Activated CD8-positive, alpha-beta T cell treated with anti-CD3 and anti-CD28 coated beads, Interleukin-2, amount 10 ng/mL, durations not matched to agents 7 days and 5 days (primary cell): ENCODE results near the gene BTF3L4. TPM values are rescaled to one million over a fixed set of nuclear protein-coding genes. Genes with fewer than 3 reads are reported as not detected.
"Not testable (repeated sequence)": the region's sequence is repeated elsewhere in the genome, so short reads cannot be mapped to it uniquely, and the experiment has no call there.

ENCODE experiments used
- ATAC-seq: fragments of 150-1000 bp; cut with Tn5 transposase; one replicate; pipeline ENCODE4 v1.10.0; 2021; ENCODE audit warnings: moderate library complexity
- CTCF ChIA-PET: fragments of 350-600 bp; sonication (Branson Sonifier 250); formaldehyde crosslinking; loops from one replicate; lab custom pipeline; 2021; ENCODE audit warnings: antibody characterized with exemption; lab: Charles Lee
- POLR2A ChIA-PET: fragments of 350-600 bp; sonication (Branson Sonifier 250); formaldehyde crosslinking; loops from one replicate; lab custom pipeline; 2021; ENCODE audit warnings: antibody characterized with exemption; lab: Charles Lee
- DNase-seq: peaks from one replicate; pipeline ENCODE4 v3.0.0-alpha.2; 2020
- H3K27ac Mint-ChIP-seq: one replicate; pipeline ENCODE4 v1.8.0; 2021; ENCODE audit warnings: mild to moderate bottlenecking, mixed read lengths
- H3K27me3 Mint-ChIP-seq: one replicate; pipeline ENCODE4 v1.8.0; 2021; ENCODE audit warnings: low read depth, mixed read lengths
- H3K36me3 Mint-ChIP-seq: one replicate; pipeline ENCODE4 v1.8.0; 2021; ENCODE audit warnings: low read depth, mixed read lengths
- H3K4me1 Mint-ChIP-seq: one replicate; pipeline ENCODE4 v1.8.0; 2021; ENCODE audit warnings: low read depth, mixed read lengths
- H3K4me3 Mint-ChIP-seq: one replicate; pipeline ENCODE4 v1.8.0; 2021; ENCODE audit warnings: mild to moderate bottlenecking, mixed read lengths
- H3K9me3 Mint-ChIP-seq: one replicate; pipeline ENCODE4 v1.8.0; 2022; ENCODE audit warnings: mixed read lengths; ENCODE audit not compliant: insufficient read depth
- total RNA-seq, 2 experiments: library from RNA; stranded (reverse); gene quantifications; one replicate each; pipeline ENCODE4 v1.2.3, GENCODE V29; 2021

Gene BTF3L4
- total RNA-seq, 2 experiments from 2014 or later, result 34.5 to 37.1 TPM

- no peaks in the 10 kb centered on the region for H3K9me3 Mint-ChIP-seq
- H3K27ac Mint-ChIP-seq, result peak overlapping the region; percentile 96
- H3K4me3 Mint-ChIP-seq, result peak overlapping the region; percentile 95
- ChIA-PET CTCF (no interaction called here), POLR2A (interaction anchor here (0.8 to 2.4 kb wide), 5 partner anchors 8 to 347 kb away, joined by 3 to 19 read pairs (median 4); partner anchors contain the start of genes KTI12, ORC1 and PRPF38A)
- ATAC-seq, result no peak
- H3K4me1 Mint-ChIP-seq, result peaks cover 50% of the 10 kb centered on the region
- DNase-seq, result no peak
- H3K36me3 Mint-ChIP-seq, result peaks cover 31% of the 10 kb centered on the region
- H3K27me3 Mint-ChIP-seq, result no peaks in the 10 kb centered on the region
Observed at GRCh38 chr1:52056937-52057231, 789 bp downstream of the BTF3L4 start.

GRCh38 chr1:52057255-52057654, 1.2 kb downstream of the BTF3L4 start:
- Mint-ChIP-seq H3K27me3 (no peaks in the 10 kb centered on the region), H3K36me3 (peaks cover 28% of the 10 kb centered on the region), H3K27ac (peak overlapping the region; percentile 96), H3K4me3 (peak overlapping the region; percentile 95), H3K9me3 (no peaks in the 10 kb centered on the region), H3K4me1 (peaks cover 47% of the 10 kb centered on the region)
- ChIA-PET POLR2A (interaction anchor here (0.8 to 1.0 kb wide), 2 partner anchors 178 to 347 kb away, joined by 3 to 5 read pairs; partner anchors contain the start of genes ORC1 and PRPF38A), CTCF (no interaction called here)
- DNase-seq (no peak), ATAC-seq (no peak)

DNA sequence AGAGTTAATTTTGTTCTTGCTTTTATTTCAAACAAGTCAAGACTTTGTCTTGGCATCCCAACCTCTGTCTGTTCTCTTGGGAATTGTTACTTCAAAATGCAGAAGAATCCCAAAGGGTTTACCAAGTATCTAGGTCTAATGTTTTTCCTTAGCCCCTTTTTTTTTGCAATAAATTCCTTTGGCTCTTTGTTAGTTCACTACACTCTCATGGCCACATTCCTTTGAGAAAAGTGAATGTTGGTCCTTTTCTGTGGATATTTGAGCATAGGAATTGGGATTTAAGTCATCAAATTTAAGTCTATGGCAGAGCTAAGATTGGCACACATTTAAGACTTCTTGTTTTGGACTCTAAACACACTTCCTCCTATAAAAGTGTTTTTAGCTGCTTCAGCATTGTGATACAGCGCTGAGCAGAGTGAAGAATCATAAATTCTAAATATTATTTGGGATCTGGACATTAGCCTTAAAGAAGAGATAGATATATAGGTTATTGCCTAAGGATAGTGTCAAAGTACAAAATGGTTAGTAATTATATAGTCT, 1.9 kb downstream of the BTF3L4 start:
- Mint-ChIP-seq H3K4me1 (peaks cover 42% of the 10 kb centered on the region), H3K27me3 (no peaks in the 10 kb centered on the region), H3K27ac (no peak overlapping the region), H3K36me3 (peaks cover 29% of the 10 kb centered on the region), H3K9me3 (no peaks in the 10 kb centered on the region), H3K4me3 (peak overlapping the region; percentile 95)
- DNase-seq, result no peak
- ChIA-PET CTCF (no interaction called here), POLR2A (no interaction called here)
- ATAC-seq, result no peak

DNA sequence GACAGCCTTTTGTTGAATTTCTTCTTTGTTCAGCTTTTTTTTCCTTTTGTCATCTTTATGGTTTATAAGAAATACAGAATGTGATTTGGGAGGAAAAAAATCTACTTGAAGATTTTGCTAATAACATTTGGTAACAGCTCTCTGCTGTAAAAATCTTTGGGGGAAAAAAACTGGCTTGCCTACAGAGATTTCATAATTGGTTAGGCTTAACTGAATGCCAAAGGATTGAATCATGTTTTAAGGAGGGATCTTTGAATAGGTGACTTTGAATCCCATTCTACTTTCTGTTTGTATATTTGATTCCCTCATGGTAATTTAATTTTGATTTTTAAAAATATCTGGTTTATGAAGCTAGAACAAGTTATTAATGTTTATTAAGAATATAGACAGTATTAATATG, 3.2 kb downstream of the BTF3L4 start:
- H3K4me3 Mint-ChIP-seq, result no peak overlapping the region
- peaks cover 33% of the 10 kb centered on the region for H3K4me1 Mint-ChIP-seq
- DNase-seq (no peak), ATAC-seq (no peak)
- ChIA-PET CTCF (no interaction called here), POLR2A (no interaction called here)
- no peaks in the 10 kb centered on the region for H3K9me3 Mint-ChIP-seq
- H3K27me3 Mint-ChIP-seq, result no peaks in the 10 kb centered on the region
- no peak overlapping the region for H3K27ac Mint-ChIP-seq
- H3K36me3 Mint-ChIP-seq, result peaks cover 38% of the 10 kb centered on the region

- ATAC-seq (no peak), DNase-seq (no peak)
- ChIA-PET POLR2A (no interaction called here), CTCF (no interaction called here)
- no peak overlapping the region for H3K4me3 Mint-ChIP-seq
- no peaks in the 10 kb centered on the region for H3K27me3 Mint-ChIP-seq
- no peaks in the 10 kb centered on the region for H3K9me3 Mint-ChIP-seq
- no peak overlapping the region for H3K27ac Mint-ChIP-seq
- peaks cover 41% of the 10 kb centered on the region for H3K36me3 Mint-ChIP-seq
- peaks cover 32% of the 10 kb centered on the region for H3K4me1 Mint-ChIP-seq
Observed at GRCh38 chr1:52059888-52060287, 3.8 kb downstream of the BTF3L4 start.

- Mint-ChIP-seq H3K27ac (no peak overlapping the region), H3K4me3 (no peak overlapping the region), H3K36me3 (peaks cover 45% of the 10 kb centered on the region), H3K27me3 (no peaks in the 10 kb centered on the region), H3K9me3 (no peaks in the 10 kb centered on the region), H3K4me1 (peaks cover 32% of the 10 kb centered on the region)
- DNase-seq (no peak), ATAC-seq (no peak)
- ChIA-PET POLR2A (interaction anchor here (0.6 kb wide), 1 partner anchor 44 kb away, joined by 3 read pairs; no protein-coding TSS in a partner anchor), CTCF (no interaction called here)
Observed at GRCh38 chr1:52060822-52061221, 4.7 kb downstream of the BTF3L4 start.

DNA sequence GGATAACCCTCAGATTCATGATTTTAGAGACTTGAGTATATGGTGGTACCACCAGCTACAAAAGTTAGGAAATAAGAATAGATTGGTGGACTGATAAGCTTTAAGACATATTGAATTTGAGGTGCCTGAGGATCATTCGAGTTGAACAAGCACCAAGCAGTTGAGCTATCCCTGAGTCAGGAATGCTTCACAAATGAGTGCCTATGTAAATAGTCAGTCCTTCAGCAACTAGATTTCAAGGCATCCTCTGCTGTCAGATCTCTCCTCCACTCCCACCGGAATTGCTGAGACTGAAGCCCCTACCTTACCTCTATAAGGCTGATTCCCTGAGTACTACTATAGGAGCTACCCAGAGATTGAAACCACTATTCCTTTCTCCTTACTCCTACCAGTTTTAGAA, 7.1 kb downstream of the BTF3L4 start:
- Mint-ChIP-seq H3K27me3 (no peaks in the 10 kb centered on the region), H3K9me3 (no peaks in the 10 kb centered on the region), H3K4me1 (peaks cover 19% of the 10 kb centered on the region), H3K36me3 (peaks cover 51% of the 10 kb centered on the region), H3K4me3 (no peak overlapping the region), H3K27ac (no peak overlapping the region)
- POLR2A ChIA-PET, result no interaction called here
- no peak for DNase-seq
- no peak for ATAC-seq
- CTCF ChIA-PET, result no interaction called here

DNA sequence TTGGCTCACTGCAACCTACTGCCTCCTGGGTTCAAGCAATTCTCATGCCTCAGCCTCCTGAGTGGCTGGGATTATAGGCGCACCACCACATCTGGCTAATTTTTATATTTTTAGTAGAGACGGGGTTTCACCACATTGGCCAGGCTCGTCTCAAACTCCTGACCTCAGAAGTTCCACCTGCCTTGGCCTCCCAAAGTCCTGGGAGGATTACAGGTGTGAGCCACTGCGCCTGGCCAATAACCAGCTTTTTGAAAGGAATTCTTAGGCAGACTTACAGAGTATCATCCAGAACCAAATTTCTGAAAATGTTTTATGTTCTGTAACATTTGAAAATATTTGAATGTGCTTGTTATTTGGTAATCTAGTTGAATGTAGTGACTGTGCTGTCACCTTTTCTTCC, 14.6 kb downstream of the BTF3L4 start:
- DNase-seq (no peak), ATAC-seq (no peak)
- H3K4me3 Mint-ChIP-seq, result no peak overlapping the region
- peaks cover 7% of the 10 kb centered on the region for H3K4me1 Mint-ChIP-seq
- H3K36me3 Mint-ChIP-seq, result peaks cover 28% of the 10 kb centered on the region
- no peaks in the 10 kb centered on the region for H3K9me3 Mint-ChIP-seq
- CTCF ChIA-PET, result no interaction called here
- no peak overlapping the region for H3K27ac Mint-ChIP-seq
- no peaks in the 10 kb centered on the region for H3K27me3 Mint-ChIP-seq
- POLR2A ChIA-PET, result no interaction called here

- ATAC-seq, result no peak
- H3K4me3 Mint-ChIP-seq, result no peak overlapping the region
- H3K27me3 Mint-ChIP-seq, result no peaks in the 10 kb centered on the region
- no peak for DNase-seq
- H3K9me3 Mint-ChIP-seq, result no peaks in the 10 kb centered on the region
- ChIA-PET POLR2A (no interaction called here), CTCF (interaction anchor here (1.2 kb wide), 1 partner anchor 79 kb away, joined by 3 read pairs; no protein-coding TSS in a partner anchor)
- H3K4me1 Mint-ChIP-seq, result peaks cover 7% of the 10 kb centered on the region
- H3K36me3 Mint-ChIP-seq, result peaks cover 23% of the 10 kb centered on the region
- no peak overlapping the region for H3K27ac Mint-ChIP-seq
Observed at GRCh38 chr1:52072291-52072690, 16.2 kb downstream of the BTF3L4 start.

DNA sequence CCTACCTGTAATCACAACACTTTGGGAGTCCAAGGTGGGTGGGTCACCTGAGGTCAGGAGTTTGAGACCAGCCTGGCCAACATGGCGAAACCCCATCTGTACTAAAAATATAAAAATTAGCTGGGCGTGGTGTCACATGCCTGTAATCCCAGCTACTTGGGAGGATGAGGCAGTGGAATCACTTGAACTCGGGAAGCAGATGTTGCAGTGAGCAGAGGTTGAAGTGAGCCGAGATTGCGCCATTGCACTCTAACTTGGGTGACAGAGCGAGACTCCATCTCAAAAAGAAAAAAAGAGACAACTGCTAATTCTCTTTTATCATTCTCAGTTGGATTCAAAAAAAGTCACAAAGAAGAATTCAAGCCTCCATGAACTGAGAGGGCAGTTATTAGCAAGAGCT, 21.2 kb downstream of the BTF3L4 start:
- H3K4me3 Mint-ChIP-seq, CTCF ChIA-PET, H3K4me1 Mint-ChIP-seq, POLR2A ChIA-PET, H3K27me3 Mint-ChIP-seq, DNase-seq, ATAC-seq, H3K27ac Mint-ChIP-seq, H3K9me3 Mint-ChIP-seq: not testable (repeated sequence)
- H3K36me3 Mint-ChIP-seq, result peaks cover 19% of the 10 kb centered on the region

DNA sequence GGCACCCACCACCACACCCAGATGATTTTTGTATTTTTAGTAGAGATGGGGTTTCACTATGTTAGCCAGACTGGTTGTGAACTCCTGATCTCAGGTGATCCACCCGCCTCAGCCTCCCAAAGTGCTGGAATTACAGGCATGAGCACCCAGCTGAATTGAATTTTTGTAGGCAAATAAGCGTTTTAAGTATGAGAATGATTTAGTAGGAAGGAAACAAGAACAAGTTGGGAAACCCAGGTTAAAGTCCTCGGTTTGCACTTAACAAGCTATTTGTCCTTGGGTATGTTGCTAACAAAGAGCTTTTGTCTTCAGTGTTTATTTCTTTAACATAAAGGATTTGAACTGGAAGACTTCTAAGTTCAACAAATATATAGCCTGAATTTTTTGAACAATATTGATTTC, 23.9 kb downstream of the BTF3L4 start:
- POLR2A ChIA-PET, result no interaction called here
- H3K27ac Mint-ChIP-seq, result no peak overlapping the region

DNA sequence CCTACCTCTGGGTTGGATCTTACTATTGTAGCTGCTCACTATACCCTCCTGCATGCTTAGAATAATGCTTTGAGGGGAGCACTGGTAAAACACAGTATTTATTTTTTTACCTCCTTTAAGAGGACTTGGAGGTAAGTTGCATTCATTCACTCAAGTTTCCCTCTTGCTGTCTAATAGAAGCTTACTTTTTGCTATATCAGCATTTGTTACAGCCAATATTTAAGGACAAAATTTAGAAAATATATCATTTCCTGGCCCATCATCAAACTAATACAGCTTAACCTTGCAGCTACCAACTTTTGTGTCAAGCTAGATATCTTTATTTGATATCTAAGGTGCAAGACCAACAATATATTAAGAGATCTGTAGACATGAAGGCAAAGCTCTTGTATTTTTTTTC, 31.8 kb downstream of the BTF3L4 start:
- H3K27me3 Mint-ChIP-seq, H3K27ac Mint-ChIP-seq, POLR2A ChIA-PET, ATAC-seq, H3K9me3 Mint-ChIP-seq, CTCF ChIA-PET, DNase-seq, H3K4me1 Mint-ChIP-seq, H3K4me3 Mint-ChIP-seq: not testable (repeated sequence)
- H3K36me3 Mint-ChIP-seq, result peaks cover 36% of the 10 kb centered on the region

More for the DNA sequence above, 23.9 kb downstream of the BTF3L4 start:
- peaks cover 14% of the 10 kb centered on the region for H3K36me3 Mint-ChIP-seq
- H3K4me1 Mint-ChIP-seq, result no peaks in the 10 kb centered on the region
- no peak for DNase-seq
- H3K27me3 Mint-ChIP-seq, result no peaks in the 10 kb centered on the region
- no peak overlapping the region for H3K4me3 Mint-ChIP-seq
- CTCF ChIA-PET, result no interaction called here
- no peak for ATAC-seq
- H3K9me3 Mint-ChIP-seq, result no peaks in the 10 kb centered on the region

GRCh38 chr1:52094300-52094699, 38.2 kb downstream of the BTF3L4 start:
- H3K4me3 Mint-ChIP-seq, H3K4me1 Mint-ChIP-seq, ATAC-seq, POLR2A ChIA-PET, H3K9me3 Mint-ChIP-seq, H3K27ac Mint-ChIP-seq, CTCF ChIA-PET, DNase-seq, H3K27me3 Mint-ChIP-seq: not testable (repeated sequence)
- H3K36me3 Mint-ChIP-seq, result peaks cover 19% of the 10 kb centered on the region
